Measurements from ENCODE around the gene ACOT7. TPM values are rescaled to one million over a fixed set of nuclear protein-coding genes. Genes with fewer than 3 reads are reported as not detected.
A peak's percentile ranks its signal among the peaks of the same experiment; 100 is the strongest.

The ACOT7 gene
- total RNA-seq, 2 donors from 2014 or later: 16.9 to 24.9 TPM

- no peak overlapping the region for H3K27ac ChIP-seq
- TF ChIP-seq POLR2AphosphoS5 (IDR thresholded peaks at IDR 0.05): no peak
- TF ChIP-seq, protein P1, sequence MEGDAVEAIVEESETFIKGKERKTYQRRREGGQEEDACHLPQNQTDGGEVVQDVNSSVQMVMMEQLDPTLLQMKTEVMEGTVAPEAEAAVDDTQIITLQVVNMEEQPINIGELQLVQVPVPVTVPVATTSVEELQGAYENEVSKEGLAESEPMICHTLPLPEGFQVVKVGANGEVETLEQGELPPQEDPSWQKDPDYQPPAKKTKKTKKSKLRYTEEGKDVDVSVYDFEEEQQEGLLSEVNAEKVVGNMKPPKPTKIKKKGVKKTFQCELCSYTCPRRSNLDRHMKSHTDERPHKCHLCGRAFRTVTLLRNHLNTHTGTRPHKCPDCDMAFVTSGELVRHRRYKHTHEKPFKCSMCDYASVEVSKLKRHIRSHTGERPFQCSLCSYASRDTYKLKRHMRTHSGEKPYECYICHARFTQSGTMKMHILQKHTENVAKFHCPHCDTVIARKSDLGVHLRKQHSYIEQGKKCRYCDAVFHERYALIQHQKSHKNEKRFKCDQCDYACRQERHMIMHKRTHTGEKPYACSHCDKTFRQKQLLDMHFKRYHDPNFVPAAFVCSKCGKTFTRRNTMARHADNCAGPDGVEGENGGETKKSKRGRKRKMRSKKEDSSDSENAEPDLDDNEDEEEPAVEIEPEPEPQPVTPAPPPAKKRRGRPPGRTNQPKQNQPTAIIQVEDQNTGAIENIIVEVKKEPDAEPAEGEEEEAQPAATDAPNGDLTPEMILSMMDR (IDR thresholded peaks at IDR 0.05): no peak
- TF ChIP-seq POLR2A (IDR thresholded peaks at IDR 0.05): no peak
- no peaks in the 10 kb centered on the region for H3K4me1 ChIP-seq (replicated peaks)
- 93% methylated on average over 15 of the region's 15 CpGs for WGBS
- no peak overlapping the region for H3K4me3 ChIP-seq
- no peaks in the 10 kb centered on the region for H3K27me3 ChIP-seq (replicated peaks; ENCODE audit: insufficient read depth)
- intact Hi-C loops (cut with DNase I): no loop called here
- no peak for DNase-seq (ENCODE audit: low spot score)
- no peaks in the 10 kb centered on the region for H3K36me3 ChIP-seq
- no peaks in the 10 kb centered on the region for H3K9me3 ChIP-seq
These were observed 128.4 kb downstream of the ACOT7 start for GRCh38 chr1:6265151-6265550.

- WGBS: 77% methylated on average over 7 of the region's 7 CpGs
- no peak for DNase-seq (ENCODE audit: low spot score)
- TF ChIP-seq POLR2A (IDR thresholded peaks at IDR 0.05) (no peak), POLR2AphosphoS5 (IDR thresholded peaks at IDR 0.05) (no peak)
- TF ChIP-seq, protein P1 (IDR thresholded peaks at IDR 0.05): no peak
- Histone ChIP-seq H3K27ac (no peak overlapping the region), H3K9me3 (no peaks in the 10 kb centered on the region), H3K36me3 (no peaks in the 10 kb centered on the region), H3K4me3 (no peak overlapping the region), H3K4me1 (replicated peaks) (peaks cover 4% of the 10 kb centered on the region), H3K27me3 (replicated peaks; ENCODE audit: insufficient read depth) (no peaks in the 10 kb centered on the region)
- intact Hi-C loops (cut with DNase I): no loop called here
These were observed 129.9 kb downstream of the ACOT7 start for GRCh38 chr1:6263716-6264115.

- Histone ChIP-seq H3K4me1 (replicated peaks) (peaks cover 4% of the 10 kb centered on the region), H3K4me3 (no peak overlapping the region), H3K36me3 (no peaks in the 10 kb centered on the region), H3K9me3 (no peaks in the 10 kb centered on the region), H3K27ac (no peak overlapping the region), H3K27me3 (replicated peaks; ENCODE audit: insufficient read depth) (no peaks in the 10 kb centered on the region)
- no peak for DNase-seq (ENCODE audit: low spot score)
- 61% methylated on average over 21 of the region's 25 CpGs for WGBS
- no peak for TF ChIP-seq POLR2AphosphoS5 (IDR thresholded peaks at IDR 0.05)
- no peak for TF ChIP-seq POLR2A (IDR thresholded peaks at IDR 0.05)
- TF ChIP-seq, protein P1 (IDR thresholded peaks at IDR 0.05): no peak
- intact Hi-C loops (cut with DNase I): no loop called here
These were observed 130.8 kb downstream of the ACOT7 start for GRCh38 chr1:6262555-6263420.

GRCh38 chr1:6261615-6261995, 132.0 kb downstream of the ACOT7 start:
- DNase-seq (ENCODE audit: low spot score): no peak
- peaks cover 4% of the 10 kb centered on the region for H3K4me1 ChIP-seq (replicated peaks)
- 25% methylated on average over 15 of the region's 15 CpGs for WGBS
- H3K27me3 ChIP-seq (replicated peaks; ENCODE audit: insufficient read depth): no peaks in the 10 kb centered on the region
- intact Hi-C loops (cut with DNase I): no loop called here
- no peaks in the 10 kb centered on the region for H3K9me3 ChIP-seq
- H3K4me3 ChIP-seq: peak overlapping the region in 1 of 2 donors; percentile 50
- TF ChIP-seq POLR2AphosphoS5 (IDR thresholded peaks at IDR 0.05) (no peak), POLR2A (IDR thresholded peaks at IDR 0.05) (no peak)
- TF ChIP-seq, protein P1 (IDR thresholded peaks at IDR 0.05): no peak
- H3K27ac ChIP-seq: peak overlapping the region in 1 of 2 donors; percentile 7
- no peaks in the 10 kb centered on the region for H3K36me3 ChIP-seq

All from prostate gland (tissue), 2 donors.